Activated CD4-positive, alpha-beta T cell treated with anti-CD3 and anti-CD28 coated beads, Interleukin-2, amount 10 ng/mL, durations not matched to agents 7 days and 5 days (primary cell): Measurements from ENCODE around the gene MYL6. TPM values are rescaled to one million over a fixed set of nuclear protein-coding genes. Genes with fewer than 3 reads are reported as not detected.

ENCODE experiments used
- CTCF ChIA-PET: fragments of 350-600 bp; sonication (Branson Sonifier 250); formaldehyde crosslinking; loops from one replicate; lab custom pipeline; 2021; ENCODE audit warnings: antibody characterized with exemption; lab: Charles Lee
- POLR2A ChIA-PET: fragments of 350-600 bp; sonication (Branson Sonifier 250); formaldehyde crosslinking; loops from one replicate; lab custom pipeline; 2021; ENCODE audit warnings: antibody characterized with exemption; lab: Charles Lee
- DNase-seq: peaks from one replicate; pipeline ENCODE4 v3.0.0-alpha.2; 2020
- H3K27ac Mint-ChIP-seq: one replicate; pipeline ENCODE4 v1.8.0; 2021; ENCODE audit warnings: mild to moderate bottlenecking, moderate library complexity, mixed read lengths
- H3K27me3 Mint-ChIP-seq: one replicate; pipeline ENCODE4 v1.8.0; 2021; ENCODE audit warnings: mixed read lengths
- H3K36me3 Mint-ChIP-seq: one replicate; pipeline ENCODE4 v1.8.0; 2021; ENCODE audit warnings: low read depth, mixed read lengths
- H3K4me1 Mint-ChIP-seq: one replicate; pipeline ENCODE4 v1.8.0; 2021; ENCODE audit warnings: mixed read lengths
- H3K4me3 Mint-ChIP-seq: one replicate; pipeline ENCODE4 v1.8.0; 2021; ENCODE audit warnings: mild to moderate bottlenecking, moderate library complexity, mixed read lengths
- H3K9me3 Mint-ChIP-seq: one replicate; pipeline ENCODE4 v1.8.0; 2021; ENCODE audit warnings: mixed read lengths
- total RNA-seq, 2 experiments: library from RNA; stranded (reverse); gene quantifications; one replicate each; pipeline ENCODE4 v1.2.3, GENCODE V29; 2021

The MYL6 gene
- total RNA-seq, 2 experiments from 2014 or later: 1,336 to 1,525 TPM

DNA sequence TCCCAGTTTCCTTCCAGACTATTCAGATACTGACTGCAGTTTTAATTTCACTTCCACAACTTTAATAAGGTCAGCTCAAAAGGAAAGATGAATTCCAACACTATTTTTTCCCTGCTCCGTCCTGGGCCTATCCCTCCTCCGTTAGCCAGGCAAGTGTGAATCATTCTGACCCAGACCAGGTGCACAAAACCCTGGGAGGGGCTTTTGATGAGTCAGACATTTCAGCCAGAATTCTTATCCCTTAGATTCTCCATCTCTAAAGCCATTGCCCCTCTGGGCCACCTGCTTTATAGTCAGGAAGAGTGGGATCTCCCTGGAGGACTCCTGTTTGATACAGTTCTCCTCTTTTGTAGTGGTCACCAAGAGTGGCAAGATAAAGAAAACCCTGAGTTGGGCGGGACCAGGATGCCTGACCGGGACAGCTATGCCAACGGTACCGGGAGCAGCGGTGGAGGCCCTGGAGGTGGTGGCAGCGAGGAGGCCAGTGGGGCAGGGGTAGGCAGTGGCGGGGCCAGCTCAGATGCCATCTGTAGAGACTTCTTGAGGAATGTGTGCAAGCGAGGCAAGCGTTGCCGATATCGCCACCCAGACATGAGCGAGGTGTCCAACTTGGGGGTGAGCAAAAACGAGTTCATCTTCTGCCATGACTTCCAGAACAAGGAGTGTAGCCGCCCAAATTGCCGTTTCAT, 37.9 kb upstream of the MYL6 start:
- peaks cover 34% of the 10 kb centered on the region for H3K36me3 Mint-ChIP-seq
- no peaks in the 10 kb centered on the region for H3K9me3 Mint-ChIP-seq
- H3K27me3 Mint-ChIP-seq: no peaks in the 10 kb centered on the region
- no peak for DNase-seq
- ChIA-PET POLR2A (interaction anchor here (0.6 kb wide), 1 partner anchor 39 kb away, joined by 5 read pairs; no protein-coding TSS in a partner anchor), CTCF (interaction anchor here (0.6 to 7.8 kb wide), 12 partner anchors 8 to 344 kb away, joined by 3 to 90 read pairs (median 6); partner anchors contain the start of genes CNPY2, COQ10A, ESYT1 and PA2G4)
- no peak overlapping the region for H3K27ac Mint-ChIP-seq
- no peak overlapping the region for H3K4me3 Mint-ChIP-seq
- peaks cover 42% of the 10 kb centered on the region for H3K4me1 Mint-ChIP-seq

- Mint-ChIP-seq H3K36me3 (peaks cover 37% of the 10 kb centered on the region), H3K27me3 (no peaks in the 10 kb centered on the region), H3K4me1 (peaks cover 44% of the 10 kb centered on the region), H3K27ac (peak overlapping the region; percentile 34), H3K4me3 (no peak overlapping the region), H3K9me3 (no peaks in the 10 kb centered on the region)
- POLR2A ChIA-PET: no interaction called here
- DNase-seq: no peak
- CTCF ChIA-PET: interaction anchor here (0.6 to 7.8 kb wide), 3 partner anchors 63 to 343 kb away, joined by 3 to 90 read pairs (median 7); partner anchors contain the start of gene SMARCC2
Observed at GRCh38 chr12:56121204-56121870, 36.8 kb upstream of the MYL6 start.

DNA sequence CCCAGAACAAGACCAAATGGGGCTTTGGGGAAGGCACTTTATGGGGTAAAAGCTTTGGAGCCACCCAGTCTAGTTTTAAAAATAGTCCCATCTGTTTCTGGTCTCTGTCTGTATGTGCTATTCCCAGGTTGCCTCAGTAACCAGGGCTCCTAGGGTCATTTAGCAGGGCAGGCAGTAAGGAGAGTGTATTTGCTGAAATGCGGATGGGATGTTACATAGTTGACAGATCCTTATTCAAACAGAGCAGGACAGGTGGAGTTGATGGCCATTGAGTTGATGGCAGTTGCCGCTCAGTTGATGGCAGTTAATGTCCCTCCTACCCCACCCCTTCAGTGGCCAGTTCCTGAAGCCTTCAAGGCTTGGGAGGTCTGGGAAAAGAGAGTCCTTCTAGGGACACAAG, 35.5 kb upstream of the MYL6 start:
- Mint-ChIP-seq H3K27me3 (no peaks in the 10 kb centered on the region), H3K27ac (no peak overlapping the region), H3K4me1 (peaks cover 56% of the 10 kb centered on the region), H3K4me3 (no peak overlapping the region), H3K9me3 (no peaks in the 10 kb centered on the region), H3K36me3 (peaks cover 26% of the 10 kb centered on the region)
- ChIA-PET CTCF (interaction anchor here (0.5 to 6.5 kb wide), 5 partner anchors 41 to 439 kb away, joined by 3 to 79 read pairs (median 3); partner anchors contain the start of gene SMARCC2), POLR2A (no interaction called here)
- DNase-seq: no peak

- CTCF ChIA-PET: interaction anchor here (0.8 to 6.5 kb wide), 6 partner anchors 28 to 401 kb away, joined by 3 to 79 read pairs (median 4); partner anchors contain the start of gene SMARCC2
Observed at GRCh38 chr12:56124133-56124532, 34.0 kb upstream of the MYL6 start.

GRCh38 chr12:56126732-56127239, 31.4 kb upstream of the MYL6 start:
- ChIA-PET POLR2A (interaction anchor here (2.3 kb wide), 1 partner anchor 9 kb away, joined by 12 read pairs; the partner anchor contains the start of gene ZC3H10), CTCF (interaction anchor here (0.6 to 6.5 kb wide), 22 partner anchors 9 to 354 kb away, joined by 3 to 79 read pairs (median 4); partner anchors contain the start of genes MYL6B, PA2G4, RNF41 and RPL41)
- peak overlapping the region; percentile 93 for H3K27ac Mint-ChIP-seq
- peaks cover 62% of the 10 kb centered on the region for H3K4me1 Mint-ChIP-seq
- peaks cover 32% of the 10 kb centered on the region for H3K36me3 Mint-ChIP-seq
- H3K9me3 Mint-ChIP-seq: peaks cover 6% of the 10 kb centered on the region
- H3K27me3 Mint-ChIP-seq: no peaks in the 10 kb centered on the region
- peak overlapping the region; percentile 91 for H3K4me3 Mint-ChIP-seq
- DNase-seq: no peak

More at GRCh38 chr12:56124133-56124532, 34.0 kb upstream of the MYL6 start:
- H3K4me3 Mint-ChIP-seq: no peak overlapping the region
- peaks cover 48% of the 10 kb centered on the region for H3K4me1 Mint-ChIP-seq
- peaks cover 22% of the 10 kb centered on the region for H3K36me3 Mint-ChIP-seq
- no peaks in the 10 kb centered on the region for H3K27me3 Mint-ChIP-seq
- no peaks in the 10 kb centered on the region for H3K9me3 Mint-ChIP-seq
- POLR2A ChIA-PET: no interaction called here
- H3K27ac Mint-ChIP-seq: peak overlapping the region; percentile 27
- no peak for DNase-seq

DNA sequence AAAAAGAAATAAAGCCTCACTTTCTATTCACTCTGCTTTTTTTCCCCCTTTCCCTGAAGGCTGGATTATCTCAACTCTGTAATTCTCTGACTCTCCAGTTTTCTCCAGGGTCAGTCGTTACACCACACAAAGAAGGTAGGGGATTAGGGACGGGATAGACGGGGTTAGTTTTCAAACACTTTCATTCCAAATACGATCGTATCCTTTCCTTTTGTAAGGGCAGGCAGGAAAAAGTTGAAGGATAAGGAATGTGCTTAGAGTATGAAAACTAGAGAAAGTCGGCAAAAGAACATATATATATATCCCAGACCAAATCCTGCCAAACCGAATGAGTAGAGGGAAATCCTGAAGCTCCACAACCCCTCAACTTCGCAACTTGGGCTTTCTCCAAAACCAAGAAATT, 30.7 kb upstream of the MYL6 start:
- CTCF ChIA-PET: interaction anchor here (0.6 to 6.5 kb wide), 17 partner anchors 8 to 188 kb away, joined by 3 to 79 read pairs (median 7); partner anchors contain the start of genes ANKRD52, MYL6B, RNF41 and RPL41
- Mint-ChIP-seq H3K27ac (peak overlapping the region; percentile 93), H3K4me3 (peak overlapping the region; percentile 91), H3K27me3 (no peaks in the 10 kb centered on the region), H3K4me1 (peaks cover 69% of the 10 kb centered on the region), H3K9me3 (peaks cover 6% of the 10 kb centered on the region), H3K36me3 (peaks cover 39% of the 10 kb centered on the region)
- DNase-seq: no peak
- POLR2A ChIA-PET: interaction anchor here (0.6 to 2.3 kb wide), 4 partner anchors 10 to 78 kb away, joined by 3 to 12 read pairs (median 7); partner anchors contain the start of genes MYL6 and ZC3H10

- POLR2A ChIA-PET: interaction anchor here (0.6 to 2.3 kb wide), 8 partner anchors 10 to 500 kb away, joined by 3 to 12 read pairs (median 7); partner anchors contain the start of genes MYL6, PA2G4, SMARCC2 and ZC3H10
- peak within 1 kb of the TSS; percentile 93 for H3K27ac Mint-ChIP-seq
- no peaks in the 10 kb centered on the region for H3K27me3 Mint-ChIP-seq
- H3K4me1 Mint-ChIP-seq: peaks cover 72% of the 10 kb centered on the region
- H3K9me3 Mint-ChIP-seq: peaks cover 6% of the 10 kb centered on the region
- CTCF ChIA-PET: interaction anchor here (0.6 to 6.5 kb wide), 20 partner anchors 8 to 336 kb away, joined by 3 to 79 read pairs (median 4); partner anchors contain the start of genes ANKRD52, MYL6B, RNF41 and RPL41
- peaks cover 44% of the 10 kb centered on the region for H3K36me3 Mint-ChIP-seq
- DNase-seq: peak; percentile 99
- peak within 1 kb of the TSS; percentile 91 for H3K4me3 Mint-ChIP-seq
Observed at GRCh38 chr12:56127888-56128669, 30.1 kb upstream of the MYL6 start, which contains the start of gene ESYT1. ESYT1 (plus strand) TSS chr12:56128267; CDS start chr12:56128320, 53 bp downstream.

DNA sequence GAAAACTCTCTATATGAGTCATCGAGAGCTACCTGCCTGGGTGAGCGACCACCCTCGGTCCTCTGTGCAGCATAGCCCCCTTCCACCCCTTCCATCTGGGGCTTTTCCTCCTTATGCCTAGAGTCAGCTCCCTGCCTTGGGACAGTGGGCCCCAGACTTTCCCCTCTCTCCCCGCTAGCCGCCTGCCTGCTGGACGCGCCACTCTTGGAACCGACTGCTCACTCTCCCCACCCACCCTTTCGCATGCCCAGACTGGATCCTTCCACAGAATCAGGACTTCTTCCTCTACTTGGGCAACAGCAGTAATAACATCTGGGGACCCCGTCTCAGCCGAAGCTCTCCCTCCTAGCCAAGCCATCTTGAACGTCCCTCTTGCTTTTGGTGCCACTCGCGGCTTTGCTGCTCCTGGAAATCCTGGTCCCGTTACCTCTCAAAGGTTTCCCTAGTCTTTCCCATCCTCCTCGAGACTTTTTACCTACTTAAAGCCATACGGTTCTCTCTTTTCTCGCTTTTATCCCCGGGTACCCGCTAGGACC, 29.4 kb upstream of the MYL6 start:
- DNase-seq: no peak
- H3K4me3 Mint-ChIP-seq: peak overlapping the region; percentile 91
- H3K9me3 Mint-ChIP-seq: peaks cover 6% of the 10 kb centered on the region
- POLR2A ChIA-PET: interaction anchor here (0.6 to 2.3 kb wide), 7 partner anchors 11 to 500 kb away, joined by 3 to 12 read pairs (median 8); partner anchors contain the start of genes MYL6, PA2G4, SMARCC2 and ZC3H10
- no peaks in the 10 kb centered on the region for H3K27me3 Mint-ChIP-seq
- peaks cover 50% of the 10 kb centered on the region for H3K36me3 Mint-ChIP-seq
- CTCF ChIA-PET: interaction anchor here (0.7 to 6.5 kb wide), 15 partner anchors 9 to 336 kb away, joined by 3 to 79 read pairs (median 7); partner anchors contain the start of genes ANKRD52, MYL6B, RNF41 and RPL41
- peaks cover 74% of the 10 kb centered on the region for H3K4me1 Mint-ChIP-seq
- H3K27ac Mint-ChIP-seq: peak overlapping the region; percentile 93

- H3K27ac Mint-ChIP-seq: peak overlapping the region; percentile 93
Observed at GRCh38 chr12:56129206-56129941, 28.8 kb upstream of the MYL6 start.

GRCh38 chr12:56129942-56130495, 28.1 kb upstream of the MYL6 start:
- Mint-ChIP-seq H3K27me3 (no peaks in the 10 kb centered on the region), H3K9me3 (peaks cover 6% of the 10 kb centered on the region), H3K4me1 (peaks cover 66% of the 10 kb centered on the region), H3K36me3 (peaks cover 55% of the 10 kb centered on the region), H3K4me3 (peak overlapping the region; percentile 91), H3K27ac (peak overlapping the region; percentile 93)
- CTCF ChIA-PET: interaction anchor here (2.1 to 6.1 kb wide), 2 partner anchors 12 to 60 kb away, joined by 7 to 48 read pairs; partner anchors contain the start of genes RPL41, SMARCC2 and ZC3H10
- DNase-seq: no peak
- POLR2A ChIA-PET: no interaction called here

More at GRCh38 chr12:56129206-56129941, 28.8 kb upstream of the MYL6 start:
- H3K9me3 Mint-ChIP-seq: peaks cover 6% of the 10 kb centered on the region
- peaks cover 73% of the 10 kb centered on the region for H3K4me1 Mint-ChIP-seq
- H3K4me3 Mint-ChIP-seq: peak overlapping the region; percentile 91
- POLR2A ChIA-PET: no interaction called here
- no peaks in the 10 kb centered on the region for H3K27me3 Mint-ChIP-seq
- CTCF ChIA-PET: interaction anchor here (0.7 to 6.1 kb wide), 8 partner anchors 8 to 335 kb away, joined by 3 to 48 read pairs (median 8); partner anchors contain the start of genes MYL6B, RPL41, SMARCC2 and ZC3H10
- H3K36me3 Mint-ChIP-seq: peaks cover 55% of the 10 kb centered on the region
- peak; percentile 85 for DNase-seq
